ENCODE measurements around the gene FSIP1.

FSIP1 gene

GRCh38 chr15:39643727-39644126, 138.9 kb downstream of the FSIP1 start:
- Histone ChIP-seq H3K27ac (ENCODE audit: low read depth in 2 of 2, low read length in 2 of 2) (no peak overlapping the region), H3K4me1 (ENCODE audit: control insufficient read depth in 2 of 2, insufficient read depth in 2 of 2, low read length in 2 of 2) (peaks cover 20 to 39% of the 10 kb centered on the region in 2 donors), H3K27me3 (ENCODE audit: control insufficient read depth in 2 of 2, insufficient read depth in 2 of 2, low read length in 2 of 2) (no peaks in the 10 kb centered on the region), H3K9ac (ENCODE audit: low read depth in 1 of 2, low read length in 2 of 2) (no peak overlapping the region), H3K9me3 (ENCODE audit: control insufficient read depth in 2 of 2, low read length in 2 of 2) (no peaks in the 10 kb centered on the region), H3K4me3 (ENCODE audit: low read length in 2 of 2) (no peak overlapping the region), H3K36me3 (ENCODE audit: control insufficient read depth in 2 of 2, insufficient read depth in 2 of 2, low read length in 2 of 2) (no peaks in the 10 kb centered on the region)

GRCh38 chr15:39642011-39642640, 140.5 kb downstream of the FSIP1 start:
- H3K27ac ChIP-seq (ENCODE audit: low read depth in 2 of 2, low read length in 2 of 2), result peak overlapping the region; percentile 71 to 85
- H3K9me3 ChIP-seq (ENCODE audit: control insufficient read depth in 2 of 2, low read length in 2 of 2), result no peaks in the 10 kb centered on the region
- H3K9ac ChIP-seq (ENCODE audit: low read depth in 1 of 2, low read length in 2 of 2), result peak overlapping the region in 1 of 2 donors; percentile 24
- H3K36me3 ChIP-seq (ENCODE audit: control insufficient read depth in 2 of 2, insufficient read depth in 2 of 2, low read length in 2 of 2), result no peaks in the 10 kb centered on the region
- H3K4me1 ChIP-seq (ENCODE audit: control insufficient read depth in 2 of 2, insufficient read depth in 2 of 2, low read length in 2 of 2), result peaks cover 20 to 39% of the 10 kb centered on the region in 2 donors
- no peak overlapping the region for H3K4me3 ChIP-seq (ENCODE audit: low read length in 2 of 2)
- H3K27me3 ChIP-seq (ENCODE audit: control insufficient read depth in 2 of 2, insufficient read depth in 2 of 2, low read length in 2 of 2), result no peaks in the 10 kb centered on the region

GRCh38 chr15:39641191-39641889, 141.3 kb downstream of the FSIP1 start:
- no peaks in the 10 kb centered on the region for H3K9me3 ChIP-seq (ENCODE audit: control insufficient read depth in 2 of 2, low read length in 2 of 2)
- peak overlapping the region; percentile 71 to 85 for H3K27ac ChIP-seq (ENCODE audit: low read depth in 2 of 2, low read length in 2 of 2)
- no peaks in the 10 kb centered on the region for H3K27me3 ChIP-seq (ENCODE audit: control insufficient read depth in 2 of 2, insufficient read depth in 2 of 2, low read length in 2 of 2)
- no peaks in the 10 kb centered on the region for H3K36me3 ChIP-seq (ENCODE audit: control insufficient read depth in 2 of 2, insufficient read depth in 2 of 2, low read length in 2 of 2)
- no peak overlapping the region for H3K4me3 ChIP-seq (ENCODE audit: low read length in 2 of 2)
- peaks cover 20 to 39% of the 10 kb centered on the region in 2 donors for H3K4me1 ChIP-seq (ENCODE audit: control insufficient read depth in 2 of 2, insufficient read depth in 2 of 2, low read length in 2 of 2)
- H3K9ac ChIP-seq (ENCODE audit: low read depth in 1 of 2, low read length in 2 of 2), result no peak overlapping the region

- Histone ChIP-seq H3K4me3 (ENCODE audit: low read length in 2 of 2) (no peak overlapping the region), H3K9ac (ENCODE audit: low read depth in 1 of 2, low read length in 2 of 2) (peak overlapping the region; percentile 14 to 26), H3K27ac (ENCODE audit: low read depth in 2 of 2, low read length in 2 of 2) (peak overlapping the region; percentile 71 to 85), H3K36me3 (ENCODE audit: control insufficient read depth in 2 of 2, insufficient read depth in 2 of 2, low read length in 2 of 2) (no peaks in the 10 kb centered on the region), H3K9me3 (ENCODE audit: control insufficient read depth in 2 of 2, low read length in 2 of 2) (no peaks in the 10 kb centered on the region), H3K4me1 (ENCODE audit: control insufficient read depth in 2 of 2, insufficient read depth in 2 of 2, low read length in 2 of 2) (peaks cover 20 to 39% of the 10 kb centered on the region in 2 donors), H3K27me3 (ENCODE audit: control insufficient read depth in 2 of 2, insufficient read depth in 2 of 2, low read length in 2 of 2) (no peaks in the 10 kb centered on the region)
Measured at GRCh38 chr15:39640665-39641064, 142.0 kb downstream of the FSIP1 start.

GRCh38 chr15:39639037-39639436, 143.6 kb downstream of the FSIP1 start:
- Histone ChIP-seq H3K36me3 (ENCODE audit: control insufficient read depth in 2 of 2, insufficient read depth in 2 of 2, low read length in 2 of 2) (no peaks in the 10 kb centered on the region), H3K27ac (ENCODE audit: low read depth in 2 of 2, low read length in 2 of 2) (no peak overlapping the region), H3K4me1 (ENCODE audit: control insufficient read depth in 2 of 2, insufficient read depth in 2 of 2, low read length in 2 of 2) (peaks cover 10 to 28% of the 10 kb centered on the region in 2 donors), H3K27me3 (ENCODE audit: control insufficient read depth in 2 of 2, insufficient read depth in 2 of 2, low read length in 2 of 2) (no peaks in the 10 kb centered on the region), H3K9me3 (ENCODE audit: control insufficient read depth in 2 of 2, low read length in 2 of 2) (no peaks in the 10 kb centered on the region), H3K9ac (ENCODE audit: low read depth in 1 of 2, low read length in 2 of 2) (no peak overlapping the region), H3K4me3 (ENCODE audit: low read length in 2 of 2) (no peak overlapping the region)

GRCh38 chr15:39638041-39638440, 144.6 kb downstream of the FSIP1 start:
- Histone ChIP-seq H3K9me3 (ENCODE audit: control insufficient read depth in 2 of 2, low read length in 2 of 2) (no peaks in the 10 kb centered on the region), H3K4me1 (ENCODE audit: control insufficient read depth in 2 of 2, insufficient read depth in 2 of 2, low read length in 2 of 2) (peaks cover 10 to 23% of the 10 kb centered on the region in 2 donors), H3K9ac (ENCODE audit: low read depth in 1 of 2, low read length in 2 of 2) (no peak overlapping the region), H3K27ac (ENCODE audit: low read depth in 2 of 2, low read length in 2 of 2) (no peak overlapping the region), H3K4me3 (ENCODE audit: low read length in 2 of 2) (no peak overlapping the region), H3K27me3 (ENCODE audit: control insufficient read depth in 2 of 2, insufficient read depth in 2 of 2, low read length in 2 of 2) (no peaks in the 10 kb centered on the region), H3K36me3 (ENCODE audit: control insufficient read depth in 2 of 2, insufficient read depth in 2 of 2, low read length in 2 of 2) (no peaks in the 10 kb centered on the region)

- H3K9ac ChIP-seq (ENCODE audit: low read depth in 1 of 2, low read length in 2 of 2), result no peak overlapping the region
- no peaks in the 10 kb centered on the region for H3K27me3 ChIP-seq (ENCODE audit: control insufficient read depth in 2 of 2, insufficient read depth in 2 of 2, low read length in 2 of 2)
- peaks cover 34 to 49% of the 10 kb centered on the region in 2 donors for H3K4me1 ChIP-seq (ENCODE audit: control insufficient read depth in 2 of 2, insufficient read depth in 2 of 2, low read length in 2 of 2)
- H3K9me3 ChIP-seq (ENCODE audit: control insufficient read depth in 2 of 2, low read length in 2 of 2), result no peaks in the 10 kb centered on the region
- no peak overlapping the region for H3K4me3 ChIP-seq (ENCODE audit: low read length in 2 of 2)
- H3K36me3 ChIP-seq (ENCODE audit: control insufficient read depth in 2 of 2, insufficient read depth in 2 of 2, low read length in 2 of 2), result no peaks in the 10 kb centered on the region
- H3K27ac ChIP-seq (ENCODE audit: low read depth in 2 of 2, low read length in 2 of 2), result peak overlapping the region in 1 of 2 donors; percentile 93
Measured at GRCh38 chr15:39631357-39631756, 151.3 kb downstream of the FSIP1 start.

GRCh38 chr15:39629906-39630305, 152.7 kb downstream of the FSIP1 start:
- H3K9ac ChIP-seq (ENCODE audit: low read depth in 1 of 2, low read length in 2 of 2), result peak overlapping the region; percentile 5 to 58
- H3K27ac ChIP-seq (ENCODE audit: low read depth in 2 of 2, low read length in 2 of 2), result peak overlapping the region; percentile 93 to 95
- no peaks in the 10 kb centered on the region for H3K27me3 ChIP-seq (ENCODE audit: control insufficient read depth in 2 of 2, insufficient read depth in 2 of 2, low read length in 2 of 2)
- no peaks in the 10 kb centered on the region for H3K9me3 ChIP-seq (ENCODE audit: control insufficient read depth in 2 of 2, low read length in 2 of 2)
- no peaks in the 10 kb centered on the region for H3K36me3 ChIP-seq (ENCODE audit: control insufficient read depth in 2 of 2, insufficient read depth in 2 of 2, low read length in 2 of 2)
- peak overlapping the region in 1 of 2 donors; percentile 29 for H3K4me3 ChIP-seq (ENCODE audit: low read length in 2 of 2)
- H3K4me1 ChIP-seq (ENCODE audit: control insufficient read depth in 2 of 2, insufficient read depth in 2 of 2, low read length in 2 of 2), result peaks cover 44 to 63% of the 10 kb centered on the region in 2 donors

- no peaks in the 10 kb centered on the region for H3K27me3 ChIP-seq (ENCODE audit: control insufficient read depth in 2 of 2, insufficient read depth in 2 of 2, low read length in 2 of 2)
- no peaks in the 10 kb centered on the region for H3K9me3 ChIP-seq (ENCODE audit: control insufficient read depth in 2 of 2, low read length in 2 of 2)
- H3K27ac ChIP-seq (ENCODE audit: low read depth in 2 of 2, low read length in 2 of 2), result peak overlapping the region; percentile 93 to 95
- H3K4me3 ChIP-seq (ENCODE audit: low read length in 2 of 2), result no peak overlapping the region
- no peaks in the 10 kb centered on the region for H3K36me3 ChIP-seq (ENCODE audit: control insufficient read depth in 2 of 2, insufficient read depth in 2 of 2, low read length in 2 of 2)
- H3K9ac ChIP-seq (ENCODE audit: low read depth in 1 of 2, low read length in 2 of 2), result peak overlapping the region in 1 of 2 donors; percentile 58
- H3K4me1 ChIP-seq (ENCODE audit: control insufficient read depth in 2 of 2, insufficient read depth in 2 of 2, low read length in 2 of 2), result peaks cover 49 to 68% of the 10 kb centered on the region in 2 donors
Measured at GRCh38 chr15:39629371-39629770, 153.3 kb downstream of the FSIP1 start.

- H3K4me3 ChIP-seq (ENCODE audit: low read length in 2 of 2), result no peak overlapping the region
- peak overlapping the region; percentile 27 to 58 for H3K9ac ChIP-seq (ENCODE audit: low read depth in 1 of 2, low read length in 2 of 2)
- H3K4me1 ChIP-seq (ENCODE audit: control insufficient read depth in 2 of 2, insufficient read depth in 2 of 2, low read length in 2 of 2), result peaks cover 53 to 75% of the 10 kb centered on the region in 2 donors
- H3K9me3 ChIP-seq (ENCODE audit: control insufficient read depth in 2 of 2, low read length in 2 of 2), result no peaks in the 10 kb centered on the region
- H3K27ac ChIP-seq (ENCODE audit: low read depth in 2 of 2, low read length in 2 of 2), result peak overlapping the region; percentile 93 to 95
- no peaks in the 10 kb centered on the region for H3K36me3 ChIP-seq (ENCODE audit: control insufficient read depth in 2 of 2, insufficient read depth in 2 of 2, low read length in 2 of 2)
- H3K27me3 ChIP-seq (ENCODE audit: control insufficient read depth in 2 of 2, insufficient read depth in 2 of 2, low read length in 2 of 2), result no peaks in the 10 kb centered on the region
Measured at GRCh38 chr15:39628546-39629257, 153.9 kb downstream of the FSIP1 start.

Measured in mucosa of rectum (tissue), 2 donors.